Muscle layer of colon (tissue), 2 donors: ENCODE measurements around the gene GPR162.

Experiments
- H3K27ac ChIP-seq: one replicate; pipeline ENCODE4 v1.7.0; 2013; ENCODE audit warnings: low read depth, mild to moderate bottlenecking, low read length, moderate library complexity
- H3K27me3 ChIP-seq, 2 donors: one replicate each; pipeline ENCODE4 v1.7.0; 2013; ENCODE audit warnings: low read length in 2 of 2, mild to moderate bottlenecking in 2 of 2; ENCODE audit not compliant: insufficient read depth in 2 of 2, control insufficient read depth in 1 of 2
- H3K36me3 ChIP-seq: one replicate; pipeline ENCODE4 v1.7.0; 2013; ENCODE audit warnings: mild to moderate bottlenecking, low read length; ENCODE audit not compliant: insufficient read depth
- H3K4me1 ChIP-seq: one replicate; pipeline ENCODE4 v1.7.0; 2013; ENCODE audit warnings: mild to moderate bottlenecking, low read length; ENCODE audit not compliant: insufficient read depth
- H3K4me3 ChIP-seq, 2 donors: one replicate each; pipeline ENCODE4 v1.7.0; 2013; ENCODE audit warnings: low read length in 2 of 2, low read depth in 1 of 2, mild to moderate bottlenecking in 1 of 2, moderate library complexity in 1 of 2
- H3K9ac ChIP-seq: one replicate; pipeline ENCODE4 v1.7.0; 2013; ENCODE audit warnings: low read length
- H3K9me3 ChIP-seq: one replicate; pipeline ENCODE4 v1.7.0; 2013; ENCODE audit warnings: mild to moderate bottlenecking, low read length
- donor health status: abdominal sarcoma.
- donor health status: Adenocarcinoma of cecum.

Gene GPR162

GRCh38 chr12:6788972-6789924 is 32.4 kb upstream of the GPR162 start, which contains the start of gene CD4:
CD4 (plus strand) TSS chr12:6789528; CDS start chr12:6800139, 10,611 bp downstream.
- no peaks in the 10 kb centered on the region for H3K27me3 ChIP-seq
- H3K4me1 ChIP-seq: no peaks in the 10 kb centered on the region
- H3K36me3 ChIP-seq: no peaks in the 10 kb centered on the region
- no peak within 1 kb of the TSS for H3K9ac ChIP-seq
- no peaks in the 10 kb centered on the region for H3K9me3 ChIP-seq
- H3K4me3 ChIP-seq: peak within 1 kb of the TSS in 1 of 2 donors; percentile 32
- no peak within 1 kb of the TSS for H3K27ac ChIP-seq

- Histone ChIP-seq H3K9ac (no peak overlapping the region), H3K4me1 (no peaks in the 10 kb centered on the region), H3K27ac (no peak overlapping the region), H3K36me3 (no peaks in the 10 kb centered on the region), H3K4me3 (no peak overlapping the region), H3K9me3 (no peaks in the 10 kb centered on the region), H3K27me3 (no peaks in the 10 kb centered on the region)
Measured at GRCh38 chr12:6790496-6791150, 31.0 kb upstream of the GPR162 start.

GRCh38 chr12:6791931-6792520 is 29.6 kb upstream of the GPR162 start:
- H3K27me3 ChIP-seq: no peaks in the 10 kb centered on the region
- no peaks in the 10 kb centered on the region for H3K4me1 ChIP-seq
- H3K9ac ChIP-seq: no peak overlapping the region
- peak overlapping the region; percentile 44 for H3K27ac ChIP-seq
- H3K9me3 ChIP-seq: no peaks in the 10 kb centered on the region
- no peak overlapping the region for H3K4me3 ChIP-seq
- no peaks in the 10 kb centered on the region for H3K36me3 ChIP-seq

- H3K27ac ChIP-seq: peak overlapping the region; percentile 44
- no peaks in the 10 kb centered on the region for H3K9me3 ChIP-seq
- no peak overlapping the region for H3K9ac ChIP-seq
- H3K27me3 ChIP-seq: no peaks in the 10 kb centered on the region
- no peaks in the 10 kb centered on the region for H3K36me3 ChIP-seq
- no peaks in the 10 kb centered on the region for H3K4me1 ChIP-seq
- no peak overlapping the region for H3K4me3 ChIP-seq
Measured at GRCh38 chr12:6792522-6793201, 29.0 kb upstream of the GPR162 start.

GRCh38 chr12:6795088-6795487 is 26.5 kb upstream of the GPR162 start:
- H3K9me3 ChIP-seq: no peaks in the 10 kb centered on the region
- no peak overlapping the region for H3K4me3 ChIP-seq
- H3K4me1 ChIP-seq: no peaks in the 10 kb centered on the region
- no peak overlapping the region for H3K27ac ChIP-seq
- H3K9ac ChIP-seq: no peak overlapping the region
- no peaks in the 10 kb centered on the region for H3K27me3 ChIP-seq
- H3K36me3 ChIP-seq: no peaks in the 10 kb centered on the region

- Histone ChIP-seq H3K36me3 (no peaks in the 10 kb centered on the region), H3K9me3 (no peaks in the 10 kb centered on the region), H3K27me3 (no peaks in the 10 kb centered on the region)
Measured at GRCh38 chr12:6796576-6796975, 25.0 kb upstream of the GPR162 start.

GRCh38 chr12:6799147-6799546 is 22.5 kb upstream of the GPR162 start:
- Histone ChIP-seq H3K9me3 (no peaks in the 10 kb centered on the region), H3K27ac (no peak overlapping the region), H3K9ac (no peak overlapping the region), H3K4me3 (no peak overlapping the region), H3K4me1 (no peaks in the 10 kb centered on the region), H3K36me3 (no peaks in the 10 kb centered on the region), H3K27me3 (no peaks in the 10 kb centered on the region)

More at GRCh38 chr12:6796576-6796975, 25.0 kb upstream of the GPR162 start:
- no peak overlapping the region for H3K27ac ChIP-seq
- H3K4me1 ChIP-seq: no peaks in the 10 kb centered on the region
- no peak overlapping the region for H3K4me3 ChIP-seq
- H3K9ac ChIP-seq: no peak overlapping the region

- Histone ChIP-seq H3K9me3 (no peaks in the 10 kb centered on the region), H3K4me1 (no peaks in the 10 kb centered on the region), H3K9ac (no peak overlapping the region), H3K27ac (no peak overlapping the region), H3K36me3 (no peaks in the 10 kb centered on the region), H3K4me3 (no peak overlapping the region), H3K27me3 (no peaks in the 10 kb centered on the region)
Measured at GRCh38 chr12:6807170-6807569, 14.5 kb upstream of the GPR162 start.

- Histone ChIP-seq H3K4me3 (no peak overlapping the region), H3K27me3 (no peaks in the 10 kb centered on the region), H3K4me1 (no peaks in the 10 kb centered on the region), H3K36me3 (no peaks in the 10 kb centered on the region), H3K9ac (no peak overlapping the region), H3K27ac (no peak overlapping the region), H3K9me3 (no peaks in the 10 kb centered on the region)
Measured at GRCh38 chr12:6809056-6809455, 12.6 kb upstream of the GPR162 start.

GRCh38 chr12:6810758-6811157 is 10.9 kb upstream of the GPR162 start:
- H3K27ac ChIP-seq: no peak overlapping the region
- no peaks in the 10 kb centered on the region for H3K36me3 ChIP-seq
- H3K9ac ChIP-seq: no peak overlapping the region
- H3K4me1 ChIP-seq: no peaks in the 10 kb centered on the region
- no peaks in the 10 kb centered on the region for H3K27me3 ChIP-seq
- H3K9me3 ChIP-seq: no peaks in the 10 kb centered on the region
- no peak overlapping the region for H3K4me3 ChIP-seq

- H3K4me1 ChIP-seq: no peaks in the 10 kb centered on the region
- H3K9me3 ChIP-seq: no peaks in the 10 kb centered on the region
- no peak overlapping the region for H3K4me3 ChIP-seq
- no peaks in the 10 kb centered on the region for H3K27me3 ChIP-seq
- H3K27ac ChIP-seq: no peak overlapping the region
- H3K9ac ChIP-seq: no peak overlapping the region
- H3K36me3 ChIP-seq: no peaks in the 10 kb centered on the region
Measured at GRCh38 chr12:6813363-6813762, 8.3 kb upstream of the GPR162 start.
